ENCODE results near the gene EIPR1. TPM values are rescaled to one million over a fixed set of nuclear protein-coding genes. Genes with fewer than 3 reads are reported as not detected.
A peak's percentile ranks its signal among the peaks of the same experiment; 100 is the strongest.

EIPR1 gene
- total and polyA plus RNA-seq, 2 of the 13 experiments (the other 11 are each of a cell fraction or from before 2014, with no cell fraction given), result 70.0 to 96.3 TPM

DNA sequence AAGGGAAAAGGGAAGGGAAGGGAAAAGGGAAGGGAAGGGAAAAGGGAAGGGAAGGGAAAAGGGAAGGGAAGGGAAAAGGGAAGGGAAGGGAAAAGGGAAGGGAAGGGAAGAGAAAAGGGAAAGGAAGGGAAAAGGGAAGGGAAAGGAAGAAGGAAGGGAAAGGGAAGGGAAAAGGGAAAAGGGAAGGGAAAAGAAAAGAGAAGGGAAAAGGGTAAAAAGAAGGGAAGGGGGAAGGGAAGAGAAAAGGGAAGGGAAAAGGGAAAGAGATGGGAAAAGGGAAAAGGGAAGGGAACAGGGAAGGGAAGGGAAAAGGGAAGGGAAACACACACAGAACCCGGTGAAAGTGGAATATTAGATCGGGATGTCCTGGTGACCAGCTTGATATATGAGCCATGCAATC, 40.8 kb downstream of the EIPR1 start:
- no peak for DNase-seq (ENCODE audit: low spot score)
- no peak for ATAC-seq
- in situ Hi-C loops (cut with HindIII; ENCODE audit: extremely low pct_ligation_motif_present, low pct_unique_long_range_greater_than_20kb), result no loop called here
- Histone ChIP-seq H3K4me1 (ENCODE audit: insufficient read depth, low read length) (no peaks in the 10 kb centered on the region), H3K9ac (ENCODE audit: insufficient read depth, low read depth, low read length) (no peak overlapping the region), H3K27ac (ENCODE audit: extremely low read length, insufficient read depth, low read length) (no peak overlapping the region), H3K9me3 (ENCODE audit: low read length) (no peaks in the 10 kb centered on the region), H4K20me1 (ENCODE audit: insufficient read depth, low read length) (no peaks in the 10 kb centered on the region), H3K79me2 (ENCODE audit: insufficient read depth, low read length) (no peaks in the 10 kb centered on the region), H3K27me3 (ENCODE audit: control insufficient read depth in 1 of 2, insufficient read depth in 2 of 2, low read length in 2 of 2) (no peaks in the 10 kb centered on the region), H3K36me3 (replicated peaks in 1 of 2; ENCODE audit: control insufficient read depth in 1 of 2, insufficient read depth in 2 of 2, low read length in 2 of 2) (peaks cover 23 to 53% of the 10 kb centered on the region in 2 experiments), H2AFZ (ENCODE audit: low read length) (no peak overlapping the region), H3K4me3 (replicated peaks in 1 of 3; ENCODE audit: insufficient read depth in 1 of 3, low read depth in 2 of 3, low read length in 3 of 3) (no peak overlapping the region), H3K4me2 (ENCODE audit: low read depth, low read length) (no peak overlapping the region)
- WGBS (ENCODE audit: low lambda C conversion rate), result 96% methylated on average over 2 of the region's 2 CpGs
- CTCF ChIA-PET (ENCODE audit: low intra/inter-chr PET ratio, low total read pairs), result no interaction called here
- POLR2A ChIA-PET, result no interaction called here
- no TSS peak for BruUV-seq (replicated peaks)
- intact Hi-C loops (cut with micrococcal nuclease; ENCODE audit: unreplicated experiment), result no loop called here
- no peak for FAIRE-seq
- TF ChIP-seq FOXJ3 (CRISPR knock-in tag; IDR thresholded peaks at IDR 0.05; ENCODE audit: borderline replicate concordance) (no peak), KIAA2018 (CRISPR knock-in tag; IDR thresholded peaks at IDR 0.05; ENCODE audit: borderline replicate concordance) (no peak), SOX6 (IDR thresholded peaks at IDR 0.05) (no peak), SOX6 (CRISPR knock-in tag; IDR thresholded peaks at IDR 0.05) (no peak), ZNF724P (CRISPR knock-in tag; IDR thresholded peaks at IDR 0.05; ENCODE audit: borderline replicate concordance) (no peak), ZNF282 (IDR thresholded peaks at IDR 0.05; ENCODE audit: partially characterized antibody) (no peak), KDM6A (CRISPR knock-in tag; IDR thresholded peaks at IDR 0.05; ENCODE audit: low read depth) (no peak), CBFB (CRISPR knock-in tag; IDR thresholded peaks at IDR 0.05) (no peak), PCBP1 (IDR thresholded peaks at IDR 0.05; ENCODE audit: borderline replicate concordance, low read depth, low read length) (peak; percentile 94), GATAD1 (CRISPR knock-in tag; IDR thresholded peaks at IDR 0.05) (no peak), HNRNPK (IDR thresholded peaks at IDR 0.05; ENCODE audit: low read depth, low read length, poor library complexity, severe bottlenecking) (peak; percentile 100), CERS6 (CRISPR knock-in tag; IDR thresholded peaks at IDR 0.05) (no peak), CAMTA2 (CRISPR knock-in tag; IDR thresholded peaks at IDR 0.05; ENCODE audit: borderline replicate concordance) (no peak), ZNF383 (CRISPR knock-in tag; IDR thresholded peaks at IDR 0.05; ENCODE audit: borderline replicate concordance) (no peak), ZNF749 (CRISPR knock-in tag; IDR thresholded peaks at IDR 0.05; ENCODE audit: borderline replicate concordance) (no peak)
- TF ChIP-seq, protein P1, sequence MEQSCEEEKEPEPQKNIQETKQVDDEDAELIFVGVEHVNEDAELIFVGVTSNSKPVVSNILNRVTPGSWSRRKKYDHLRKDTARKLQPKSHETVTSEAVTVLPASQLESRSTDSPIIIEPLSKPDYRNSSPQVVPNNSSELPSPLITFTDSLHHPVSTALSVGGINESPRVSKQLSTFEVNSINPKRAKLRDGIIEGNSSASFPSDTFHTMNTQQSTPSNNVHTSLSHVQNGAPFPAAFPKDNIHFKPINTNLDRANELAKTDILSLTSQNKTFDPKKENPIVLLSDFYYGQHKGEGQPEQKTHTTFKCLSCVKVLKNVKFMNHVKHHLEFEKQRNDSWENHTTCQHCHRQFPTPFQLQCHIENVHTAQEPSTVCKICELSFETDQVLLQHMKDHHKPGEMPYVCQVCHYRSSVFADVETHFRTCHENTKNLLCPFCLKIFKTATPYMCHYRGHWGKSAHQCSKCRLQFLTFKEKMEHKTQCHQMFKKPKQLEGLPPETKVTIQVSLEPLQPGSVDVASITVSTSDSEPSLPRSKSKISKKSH (CRISPR knock-in tag; IDR thresholded peaks at IDR 0.05; ENCODE audit: borderline replicate concordance), result no peak

Data from HepG2 (cell line).